Caco-2 (cell line): Measurements from ENCODE around the gene TUT4. TPM values are rescaled to one million over a fixed set of nuclear protein-coding genes. Genes with fewer than 3 reads are reported as not detected.

ENCODE experiments used
- BruUV-seq: library from RNA; stranded (reverse); fragments of 400-500 nt; replicated peaks from 2 replicates; lab custom pipeline; 2021; lab: Mats Ljungman, UMichigan
- CTCF ChIA-PET: fragments of 300-600 bp; sonication (Branson Sonifier 250); formaldehyde crosslinking; loops from one replicate; lab custom pipeline; 2022; ENCODE audit warnings: antibody characterized with exemption; lab: Charles Lee
- POLR2A ChIA-PET: fragments of 300-600 bp; sonication (Branson Sonifier 250); formaldehyde crosslinking; loops from one replicate; lab custom pipeline; 2022; ENCODE audit warnings: antibody characterized with exemption; lab: Charles Lee
- DNase-seq, 2 experiments: peaks; one replicate each; pipeline versions ENCODE4 v3.0.0 to v3.0.0-alpha.2; 2020 to 2022
- H3K27me3 ChIP-seq: replicated peaks from 2 replicates; pipeline ENCODE4 v1.6.0; 2011; ENCODE audit warnings: low read length; ENCODE audit not compliant: control insufficient read depth, insufficient read depth
- H3K36me3 ChIP-seq: 2 replicates; pipeline ENCODE4 v1.5.1; 2011; ENCODE audit warnings: low read length; ENCODE audit not compliant: control insufficient read depth, insufficient read depth
- H3K4me1 ChIP-seq: fragments of 250-450 bp; sonication (Bioruptor Pico); 2 replicates; pipeline ENCODE4 v1.5.1; 2020; ENCODE audit warnings: mild to moderate bottlenecking
- H3K4me3 ChIP-seq: 2 replicates; pipeline ENCODE4 v1.5.1; 2011; ENCODE audit warnings: low read depth, mild to moderate bottlenecking, control low read depth, low read length
- H3K9me3 ChIP-seq: fragments of 250-450 bp; sonication (Bioruptor Pico); 2 replicates; pipeline ENCODE4 v1.5.1; 2020; ENCODE audit warnings: mild to moderate bottlenecking, moderate library complexity
- H3K27ac Mint-ChIP-seq: one replicate; pipeline ENCODE4 v1.8.0; 2022; ENCODE audit warnings: mixed read lengths; ENCODE audit not compliant: unreplicated experiment
- H3K27me3 Mint-ChIP-seq: one replicate; pipeline ENCODE4 v1.8.0; 2022; ENCODE audit warnings: mixed read lengths; ENCODE audit not compliant: insufficient read depth, unreplicated experiment
- H3K36me3 Mint-ChIP-seq: one replicate; pipeline ENCODE4 v1.8.0; 2022; ENCODE audit warnings: mild to moderate bottlenecking, mixed read lengths; ENCODE audit not compliant: insufficient read depth, unreplicated experiment
- H3K4me1 Mint-ChIP-seq: one replicate; pipeline ENCODE4 v1.8.0; 2022; ENCODE audit warnings: low read depth, mixed read lengths; ENCODE audit not compliant: unreplicated experiment
- H3K4me3 Mint-ChIP-seq: one replicate; pipeline ENCODE4 v1.8.0; 2022; ENCODE audit warnings: mild to moderate bottlenecking, moderate library complexity, mixed read lengths; ENCODE audit not compliant: unreplicated experiment
- H3K9me3 Mint-ChIP-seq: one replicate; pipeline ENCODE4 v1.8.0; 2022; ENCODE audit warnings: mixed read lengths; ENCODE audit not compliant: unreplicated experiment
- intact Hi-C: fragments of 100-400 bp; cut with micrococcal nuclease; formaldehyde crosslinking; loops from one replicate; pipeline ENCODE4 v1.10.0; 2022; ENCODE audit not compliant: unreplicated experiment
- total RNA-seq: library from RNA; stranded (reverse); gene quantifications from 2 replicates; pipeline ENCODE4 v1.2.3, GENCODE V29; 2022
- TF ChIP-seq, protein P1 (sequence below), 2 experiments: fragments of 200-600 bp in 1 of 2; IDR thresholded peaks; 1 replicate in 1 of 2; 2 replicates in 1 of 2; pipeline versions ENCODE4 v1.5.1 to v1.8.0; 2011 to 2022; ENCODE audit warnings: antibody characterized with exemption in 1 of 2, control low read depth in 1 of 2, inconsistent platforms in 1 of 2, low read depth in 1 of 2, low read length in 1 of 2, mild to moderate bottlenecking in 1 of 2, moderate library complexity in 1 of 2; ENCODE audit not compliant: insufficient read depth in 1 of 2, severe bottlenecking in 1 of 2, unreplicated experiment in 1 of 2

TUT4 gene
- total RNA-seq, 1 experiment from 2014 or later: 54.9 TPM

DNA sequence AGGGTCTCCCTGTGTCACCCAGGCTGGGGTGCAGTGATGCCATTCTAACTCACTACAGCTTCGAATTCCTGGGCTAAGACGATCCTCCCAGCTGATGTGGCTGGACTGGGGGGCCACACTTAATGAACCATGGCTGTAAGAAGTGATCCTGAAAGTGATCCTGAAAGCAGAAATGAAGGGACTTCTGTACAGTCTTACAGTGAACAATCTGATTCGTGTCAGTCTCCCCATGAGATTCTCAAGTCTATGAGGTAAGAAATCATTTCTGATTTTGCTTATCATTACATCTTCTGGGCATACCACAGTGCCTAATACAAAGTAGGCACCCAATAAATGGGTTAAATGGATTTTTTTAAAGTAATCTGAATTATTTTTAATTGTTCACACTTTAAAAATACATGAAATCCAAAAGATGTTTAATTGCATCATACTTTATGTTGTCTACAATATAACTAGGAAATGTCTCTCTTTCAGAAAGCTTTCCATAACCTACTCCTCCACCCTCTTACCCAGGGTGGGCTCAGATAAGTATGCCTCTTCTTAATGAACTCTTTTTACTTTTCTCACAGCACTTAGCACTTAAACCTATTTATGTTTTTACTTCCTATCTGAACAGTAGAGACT lies 21.5 kb downstream of the TUT4 start:
- ChIA-PET CTCF (no interaction called here), POLR2A (no interaction called here)
- intact Hi-C loops: no loop called here
- no peak overlapping the region for H3K4me3 Mint-ChIP-seq
- DNase-seq: no peak
- Histone ChIP-seq H3K9me3 (peaks cover 12% of the 10 kb centered on the region), H3K4me1 (no peaks in the 10 kb centered on the region), H3K27me3 (no peaks in the 10 kb centered on the region), H3K36me3 (peaks cover 2% of the 10 kb centered on the region; the same call in 1 of the 2 replicates), H3K4me3 (no peak overlapping the region)
- no peaks in the 10 kb centered on the region for H3K27me3 Mint-ChIP-seq
- peaks cover 11% of the 10 kb centered on the region for H3K36me3 Mint-ChIP-seq
- H3K27ac Mint-ChIP-seq: no peak overlapping the region
- H3K9me3 Mint-ChIP-seq: peaks cover 14% of the 10 kb centered on the region
- TF ChIP-seq, protein P1, sequence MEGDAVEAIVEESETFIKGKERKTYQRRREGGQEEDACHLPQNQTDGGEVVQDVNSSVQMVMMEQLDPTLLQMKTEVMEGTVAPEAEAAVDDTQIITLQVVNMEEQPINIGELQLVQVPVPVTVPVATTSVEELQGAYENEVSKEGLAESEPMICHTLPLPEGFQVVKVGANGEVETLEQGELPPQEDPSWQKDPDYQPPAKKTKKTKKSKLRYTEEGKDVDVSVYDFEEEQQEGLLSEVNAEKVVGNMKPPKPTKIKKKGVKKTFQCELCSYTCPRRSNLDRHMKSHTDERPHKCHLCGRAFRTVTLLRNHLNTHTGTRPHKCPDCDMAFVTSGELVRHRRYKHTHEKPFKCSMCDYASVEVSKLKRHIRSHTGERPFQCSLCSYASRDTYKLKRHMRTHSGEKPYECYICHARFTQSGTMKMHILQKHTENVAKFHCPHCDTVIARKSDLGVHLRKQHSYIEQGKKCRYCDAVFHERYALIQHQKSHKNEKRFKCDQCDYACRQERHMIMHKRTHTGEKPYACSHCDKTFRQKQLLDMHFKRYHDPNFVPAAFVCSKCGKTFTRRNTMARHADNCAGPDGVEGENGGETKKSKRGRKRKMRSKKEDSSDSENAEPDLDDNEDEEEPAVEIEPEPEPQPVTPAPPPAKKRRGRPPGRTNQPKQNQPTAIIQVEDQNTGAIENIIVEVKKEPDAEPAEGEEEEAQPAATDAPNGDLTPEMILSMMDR (IDR thresholded peaks at IDR 0.05; ENCODE audit: insufficient read depth in 1 of 2, low read depth in 1 of 2, low read length in 1 of 2, severe bottlenecking in 1 of 2, unreplicated experiment in 1 of 2): no peak
- no TSS peak for BruUV-seq
- peaks cover 13% of the 10 kb centered on the region for H3K4me1 Mint-ChIP-seq

DNA sequence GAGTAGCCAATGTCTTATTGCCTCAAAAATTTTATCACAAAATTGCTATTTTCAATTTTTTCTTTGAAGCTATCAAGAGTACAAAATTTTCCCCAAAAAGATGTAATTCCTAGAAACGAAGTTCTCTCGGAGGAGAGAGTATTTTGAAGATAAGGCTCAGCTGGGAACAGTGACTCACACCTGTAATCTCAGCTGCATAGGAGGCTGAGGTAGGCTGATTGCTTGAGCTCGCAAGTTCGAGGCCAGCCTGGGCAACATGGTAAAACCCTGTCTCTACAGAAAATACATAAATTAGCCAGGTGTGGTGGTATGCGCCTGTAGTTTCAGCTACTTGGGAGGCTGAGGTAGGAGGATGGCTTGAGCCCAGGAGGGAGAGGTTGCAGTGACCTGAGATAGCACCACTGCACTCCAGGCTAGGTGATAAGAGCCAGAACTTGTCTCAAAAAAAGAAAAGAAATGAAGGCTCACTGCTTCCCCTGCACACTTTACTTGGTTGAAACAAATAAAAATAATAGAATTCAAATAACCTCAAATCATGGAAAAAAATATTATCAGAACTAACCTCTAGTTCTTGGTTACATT lies 22.2 kb downstream of the TUT4 start:
- H3K36me3 Mint-ChIP-seq: peaks cover 17% of the 10 kb centered on the region
- peaks cover 11% of the 10 kb centered on the region for H3K9me3 Mint-ChIP-seq
- TF ChIP-seq, protein P1 (IDR thresholded peaks at IDR 0.05; ENCODE audit: insufficient read depth in 1 of 2, low read depth in 1 of 2, low read length in 1 of 2, severe bottlenecking in 1 of 2, unreplicated experiment in 1 of 2): no peak
- no peak overlapping the region for H3K4me3 Mint-ChIP-seq
- no peak for DNase-seq
- Histone ChIP-seq H3K36me3 (peaks cover 2% of the 10 kb centered on the region; the same call in 1 of the 2 replicates), H3K4me3 (no peak overlapping the region), H3K4me1 (no peaks in the 10 kb centered on the region), H3K27me3 (no peaks in the 10 kb centered on the region), H3K9me3 (peaks cover 5% of the 10 kb centered on the region; the same call in 1 of the 2 replicates)
- BruUV-seq: no TSS peak
- ChIA-PET POLR2A (no interaction called here), CTCF (no interaction called here)
- intact Hi-C loops: no loop called here
- H3K4me1 Mint-ChIP-seq: peaks cover 13% of the 10 kb centered on the region
- no peak overlapping the region for H3K27ac Mint-ChIP-seq
- no peaks in the 10 kb centered on the region for H3K27me3 Mint-ChIP-seq

DNA sequence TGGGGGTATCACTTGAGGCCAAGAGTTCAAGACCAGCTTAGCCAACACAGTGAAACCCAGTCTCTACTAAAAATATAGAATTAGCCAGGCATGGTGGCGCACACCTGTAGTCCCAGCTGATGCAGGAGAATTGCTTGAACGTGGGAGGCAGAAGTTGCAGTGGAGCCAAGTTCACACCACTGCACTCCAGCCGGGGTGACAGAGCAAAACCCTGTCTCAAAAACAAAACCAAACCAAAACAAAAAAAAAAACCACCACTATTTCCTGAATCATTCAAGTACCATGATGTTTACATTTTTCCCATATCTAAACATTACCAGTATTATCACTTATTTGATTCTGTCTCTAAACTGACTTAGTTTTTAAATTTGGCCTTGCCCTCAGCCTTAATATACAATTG lies 29.5 kb downstream of the TUT4 start:
- Histone ChIP-seq H3K27me3 (no peaks in the 10 kb centered on the region), H3K4me3 (no peak overlapping the region), H3K4me1 (no peaks in the 10 kb centered on the region), H3K9me3 (no peaks in the 10 kb centered on the region), H3K36me3 (peaks cover 2% of the 10 kb centered on the region; the same call in 1 of the 2 replicates)
- no TSS peak for BruUV-seq
- no peak for DNase-seq
- CTCF ChIA-PET: no interaction called here
- H3K36me3 Mint-ChIP-seq: peaks cover 32% of the 10 kb centered on the region
- TF ChIP-seq, protein P1 (IDR thresholded peaks at IDR 0.05; ENCODE audit: insufficient read depth in 1 of 2, low read depth in 1 of 2, low read length in 1 of 2, severe bottlenecking in 1 of 2, unreplicated experiment in 1 of 2): no peak
- no peak overlapping the region for H3K4me3 Mint-ChIP-seq
- H3K9me3 Mint-ChIP-seq: no peaks in the 10 kb centered on the region
- POLR2A ChIA-PET: no interaction called here
- intact Hi-C loops: no loop called here
- H3K27me3 Mint-ChIP-seq: no peaks in the 10 kb centered on the region
- no peaks in the 10 kb centered on the region for H3K4me1 Mint-ChIP-seq
- H3K27ac Mint-ChIP-seq: no peak overlapping the region
